NCI-H2227 (cell line): ENCODE data around the gene MOV10L1.

Experiments
- DNase-seq: peaks from one replicate; lab custom pipeline; 2025; ENCODE audit not compliant: unreplicated experiment; lab: John Stamatoyannopoulos, UW

MOV10L1 gene

GRCh38 chr22:50058906-50059880, 30.6 kb upstream of the MOV10L1 start:
- DNase-seq, result peak; percentile 45

- no peak for DNase-seq
Observed at GRCh38 chr22:50059881-50060262, 29.9 kb upstream of the MOV10L1 start.

- DNase-seq, result no peak
Observed at GRCh38 chr22:50060441-50061140, 29.2 kb upstream of the MOV10L1 start.

GRCh38 chr22:50061141-50061823, 28.5 kb upstream of the MOV10L1 start:
- no peak for DNase-seq

GRCh38 chr22:50061824-50062355, 27.9 kb upstream of the MOV10L1 start:
- DNase-seq, result no peak

GRCh38 chr22:50062509-50063135, 27.2 kb upstream of the MOV10L1 start:
- no peak for DNase-seq

GRCh38 chr22:50063589-50064393, 26.0 kb upstream of the MOV10L1 start:
- DNase-seq, result no peak

GRCh38 chr22:50064453-50064852, 25.4 kb upstream of the MOV10L1 start:
- no peak for DNase-seq

GRCh38 chr22:50067244-50067643, 22.6 kb upstream of the MOV10L1 start:
- DNase-seq, result no peak

- no peak for DNase-seq
Observed at GRCh38 chr22:50068096-50068495, 21.7 kb upstream of the MOV10L1 start.

GRCh38 chr22:50070366-50070765, 19.4 kb upstream of the MOV10L1 start:
- DNase-seq, result no peak

- DNase-seq, result no peak
Observed at GRCh38 chr22:50071432-50072166, 18.2 kb upstream of the MOV10L1 start.

- DNase-seq, result no peak
Observed at GRCh38 chr22:50072167-50072555, 17.6 kb upstream of the MOV10L1 start.

- no peak for DNase-seq
Observed at GRCh38 chr22:50072714-50073538, 16.9 kb upstream of the MOV10L1 start.

- no peak for DNase-seq
Observed at GRCh38 chr22:50074056-50074455, 15.8 kb upstream of the MOV10L1 start.

GRCh38 chr22:50074551-50075530, 15.0 kb upstream of the MOV10L1 start:
- no peak for DNase-seq
